Vagina (tissue), 2 donors: ENCODE measurements around the gene TNIK.

Experiments
- POLR2A ChIP-seq, 2 donors: fragments of 450-650 bp; IDR thresholded peaks; one replicate each; pipeline ENCODE4 v1.6.1; 2017; ENCODE audit warnings: antibody characterized with exemption in 2 of 2, mild to moderate bottlenecking in 2 of 2, moderate library complexity in 2 of 2
- TF ChIP-seq, protein P1 (sequence below), 3 experiments: fragments of 450-650 bp in 2 of 3; fragments of 200-600 bp in 1 of 3; sonication (generic) in 1 of 3; IDR thresholded peaks; one replicate each; pipeline ENCODE4 v1.5.1; 2017 to 2019; ENCODE audit warnings: antibody characterized with exemption in 3 of 3, mild to moderate bottlenecking in 2 of 3, moderate library complexity in 2 of 3

DNA sequence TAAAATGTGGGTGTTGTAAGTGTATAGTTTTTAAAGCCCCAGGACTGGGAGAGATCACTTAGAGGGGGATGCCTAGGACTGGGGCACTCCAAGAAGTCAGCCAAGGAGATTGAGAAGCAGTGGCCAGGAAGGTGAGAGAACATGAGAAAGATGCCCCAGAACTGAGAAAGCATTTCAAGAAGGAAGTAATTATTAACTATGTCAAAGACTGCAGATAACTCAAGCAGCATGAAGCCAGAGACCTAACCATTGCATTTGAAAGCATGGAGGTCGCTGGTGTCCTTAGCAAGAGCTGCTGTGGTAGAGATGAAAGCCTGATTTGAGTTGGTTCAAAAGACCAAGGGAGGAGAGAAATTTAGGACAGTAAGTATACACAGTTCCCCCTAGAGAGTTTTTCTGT is 403.1 kb downstream of the TNIK start:
- TF ChIP-seq, protein P1, sequence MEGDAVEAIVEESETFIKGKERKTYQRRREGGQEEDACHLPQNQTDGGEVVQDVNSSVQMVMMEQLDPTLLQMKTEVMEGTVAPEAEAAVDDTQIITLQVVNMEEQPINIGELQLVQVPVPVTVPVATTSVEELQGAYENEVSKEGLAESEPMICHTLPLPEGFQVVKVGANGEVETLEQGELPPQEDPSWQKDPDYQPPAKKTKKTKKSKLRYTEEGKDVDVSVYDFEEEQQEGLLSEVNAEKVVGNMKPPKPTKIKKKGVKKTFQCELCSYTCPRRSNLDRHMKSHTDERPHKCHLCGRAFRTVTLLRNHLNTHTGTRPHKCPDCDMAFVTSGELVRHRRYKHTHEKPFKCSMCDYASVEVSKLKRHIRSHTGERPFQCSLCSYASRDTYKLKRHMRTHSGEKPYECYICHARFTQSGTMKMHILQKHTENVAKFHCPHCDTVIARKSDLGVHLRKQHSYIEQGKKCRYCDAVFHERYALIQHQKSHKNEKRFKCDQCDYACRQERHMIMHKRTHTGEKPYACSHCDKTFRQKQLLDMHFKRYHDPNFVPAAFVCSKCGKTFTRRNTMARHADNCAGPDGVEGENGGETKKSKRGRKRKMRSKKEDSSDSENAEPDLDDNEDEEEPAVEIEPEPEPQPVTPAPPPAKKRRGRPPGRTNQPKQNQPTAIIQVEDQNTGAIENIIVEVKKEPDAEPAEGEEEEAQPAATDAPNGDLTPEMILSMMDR (IDR thresholded peaks at IDR 0.05) = no peak
- TF ChIP-seq POLR2A (IDR thresholded peaks at IDR 0.05) = no peak
